Neuronal stem cell (in vitro differentiated cells): ENCODE data around the gene FRY.
A peak's percentile ranks its signal among the peaks of the same experiment; 100 is the strongest.

Source experiments
- DNase-seq: peaks from one replicate; pipeline ENCODE4 v3.0.0-alpha.2; 2013; ENCODE audit warnings: low spot score
- H2AFZ ChIP-seq: one replicate; pipeline ENCODE4 v1.6.1; 2013; ENCODE audit warnings: mild to moderate bottlenecking, low read length, inconsistent platforms
- H2AK5ac ChIP-seq: 2 replicates; pipeline ENCODE4 v1.6.1; 2013; ENCODE audit warnings: low read depth, mild to moderate bottlenecking, inconsistent platforms, low read length, moderate library complexity, mixed read lengths
- H2BK120ac ChIP-seq: 2 replicates; pipeline ENCODE4 v1.6.1; 2013; ENCODE audit warnings: low read depth, mild to moderate bottlenecking, inconsistent platforms, low read length, moderate library complexity, mixed read lengths
- H2BK12ac ChIP-seq: one replicate; pipeline ENCODE4 v1.6.1; 2013; ENCODE audit warnings: low read length, inconsistent platforms
- H2BK15ac ChIP-seq: 2 replicates; pipeline ENCODE4 v1.6.1; 2013; ENCODE audit warnings: mild to moderate bottlenecking, low read length, inconsistent platforms, mixed read lengths
- H2BK5ac ChIP-seq: one replicate; pipeline ENCODE4 v1.6.1; 2013; ENCODE audit warnings: inconsistent platforms, mild to moderate bottlenecking, low read length, moderate library complexity
- H3K14ac ChIP-seq: one replicate; pipeline ENCODE4 v1.6.1; 2013; ENCODE audit warnings: low read length, inconsistent platforms
- H3K18ac ChIP-seq: 2 replicates; pipeline ENCODE4 v1.6.1; 2013; ENCODE audit warnings: low read length, inconsistent platforms
- H3K23ac ChIP-seq: 2 replicates; pipeline ENCODE4 v1.6.1; 2013; ENCODE audit warnings: low read depth, mild to moderate bottlenecking, mixed read lengths, low read length, inconsistent platforms; ENCODE audit not compliant: poor library complexity
- H3K27ac ChIP-seq: replicated peaks from 3 replicates; pipeline ENCODE4 v1.5.1; 2013; ENCODE audit warnings: low read length, inconsistent platforms
- H3K27me3 ChIP-seq, 3 experiments: 2 replicates each; pipeline ENCODE4 v1.6.1; 2013; ENCODE audit warnings: low read length in 3 of 3, mild to moderate bottlenecking in 2 of 3, inconsistent platforms in 1 of 3, low read depth in 1 of 3, mixed read lengths in 1 of 3, moderate library complexity in 1 of 3; ENCODE audit not compliant: control insufficient read depth in 3 of 3, insufficient read depth in 3 of 3
- H3K36me3 ChIP-seq, 2 donors: replicated peaks in 1 of 2; 2 replicates each; pipeline ENCODE4 v1.6.1; 2013; ENCODE audit warnings: low read length in 2 of 2; ENCODE audit not compliant: control insufficient read depth in 2 of 2, insufficient read depth in 2 of 2
- H3K4ac ChIP-seq: 2 replicates; pipeline ENCODE4 v1.6.1; 2013; ENCODE audit warnings: inconsistent platforms, mild to moderate bottlenecking, low read length, moderate library complexity
- H3K4me1 ChIP-seq, 2 donors: 1 replicate in 1 of 2; 2 replicates in 1 of 2; pipeline ENCODE4 v1.6.1; 2013; ENCODE audit warnings: low read length in 2 of 2, low read depth in 1 of 2; ENCODE audit not compliant: control insufficient read depth in 2 of 2, insufficient read depth in 1 of 2
- H3K4me2 ChIP-seq: one replicate; pipeline ENCODE4 v1.6.1; 2013; ENCODE audit warnings: mild to moderate bottlenecking, low read length, inconsistent platforms; ENCODE audit not compliant: insufficient read depth, poor library complexity, severe bottlenecking
- H3K4me3 ChIP-seq, 2 donors: 2 replicates each; pipeline ENCODE4 v1.5.1; 2013; ENCODE audit warnings: low read length in 2 of 2, mild to moderate bottlenecking in 2 of 2, inconsistent platforms in 1 of 2, moderate library complexity in 1 of 2
- H3K79me1 ChIP-seq: one replicate; pipeline ENCODE4 v1.6.1; 2013; ENCODE audit warnings: low read depth, mild to moderate bottlenecking, inconsistent platforms, low read length, moderate library complexity
- H3K9ac ChIP-seq: one replicate; pipeline ENCODE4 v1.6.1; 2013; ENCODE audit warnings: mild to moderate bottlenecking, low read depth, low read length, inconsistent platforms; ENCODE audit not compliant: poor library complexity
- H3K9me3 ChIP-seq, 2 donors: replicated peaks in 1 of 2; 2 replicates each; pipeline versions ENCODE3 to v1.6.1; 2013; ENCODE audit warnings: low read length in 2 of 2, mild to moderate bottlenecking in 2 of 2, inconsistent platforms in 1 of 2, low read depth in 1 of 2, mixed read lengths in 1 of 2, moderate library complexity in 1 of 2; ENCODE audit not compliant: control insufficient read depth in 2 of 2, insufficient read depth in 1 of 2
- H4K8ac ChIP-seq: one replicate; pipeline ENCODE4 v1.6.1; 2013; ENCODE audit warnings: low read depth, mild to moderate bottlenecking, inconsistent platforms, low read length, moderate library complexity
- H4K91ac ChIP-seq: one replicate; pipeline ENCODE4 v1.6.1; 2013; ENCODE audit warnings: low read length, low read depth, mild to moderate bottlenecking, inconsistent platforms; ENCODE audit not compliant: poor library complexity
- WGBS, 2 donors: extraction: QIAGEN DNeasy Blood & Tissue Kit; methylation state at CpG; one replicate each; pipeline ENCODE4 v1.1.7; 2013; ENCODE audit warnings: missing lambda C conversion rate in 2 of 2, mixed read lengths in 1 of 2; ENCODE audit not compliant: insufficient read length in 2 of 2, insufficient replicate concordance in 1 of 2; ENCODE audit errors: extremely low coverage in 2 of 2; 5-methylcytosine and 5-hydroxymethylcytosine counted together

Gene FRY

DNA sequence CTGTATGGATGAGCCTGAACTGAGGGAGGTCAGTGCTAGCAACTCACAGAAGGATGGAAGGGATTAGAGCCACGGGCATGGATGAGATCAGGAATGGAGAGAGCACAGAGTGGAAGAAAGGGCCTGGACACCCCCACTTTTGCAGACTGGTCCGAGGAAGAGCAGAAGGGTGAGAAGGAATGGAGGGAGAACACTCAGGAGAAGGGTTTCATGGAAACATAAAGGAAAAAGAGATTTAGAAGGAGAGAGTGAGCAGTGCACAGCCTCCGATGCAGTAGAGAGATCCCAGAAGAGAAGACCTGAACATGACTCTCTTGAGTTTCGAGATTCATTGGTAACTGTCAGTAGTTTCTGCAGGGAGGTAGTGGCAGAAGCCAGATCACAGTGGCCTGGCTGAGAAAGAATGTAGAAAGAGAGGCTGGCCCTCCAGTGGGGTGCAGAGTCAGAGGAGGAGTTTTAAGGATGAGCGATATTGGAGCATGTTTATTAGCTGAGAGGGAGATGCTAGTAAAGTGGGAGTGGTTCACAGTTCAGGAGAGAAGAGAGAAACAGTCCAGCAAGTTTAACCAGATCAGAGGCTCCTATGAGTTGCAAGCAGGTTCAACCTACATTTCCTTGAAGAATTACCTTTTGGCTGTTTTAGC is 174.6 kb downstream of the FRY start:
- Histone ChIP-seq H3K18ac (no peak overlapping the region), H2BK5ac (peak overlapping the region; percentile 71), H3K4me2 (no peak overlapping the region), H3K79me1 (no peaks in the 10 kb centered on the region), H3K36me3 (peaks cover 0 to 11% of the 10 kb centered on the region in 2 donors), H3K4me1 (peaks cover 0 to 8% of the 10 kb centered on the region in 2 donors), H4K8ac (no peak overlapping the region), H2BK15ac (no peak overlapping the region), H2AK5ac (no peak overlapping the region), H3K27ac (peak overlapping the region; percentile 11), H2BK12ac (no peak overlapping the region), H3K9me3 (no peaks in the 10 kb centered on the region), H3K14ac (no peak overlapping the region), H3K4ac (no peak overlapping the region), H2BK120ac (no peak overlapping the region), H3K23ac (no peak overlapping the region), H2AFZ (peak overlapping the region; percentile 67), H3K4me3 (no peak overlapping the region), H3K9ac (no peak overlapping the region), H3K27me3 (no peaks in the 10 kb centered on the region), H4K91ac (no peak overlapping the region)
- no peak for DNase-seq
- WGBS, 2 donors, result no CpG with 5 or more reads among the region's 5 CpGs

DNA sequence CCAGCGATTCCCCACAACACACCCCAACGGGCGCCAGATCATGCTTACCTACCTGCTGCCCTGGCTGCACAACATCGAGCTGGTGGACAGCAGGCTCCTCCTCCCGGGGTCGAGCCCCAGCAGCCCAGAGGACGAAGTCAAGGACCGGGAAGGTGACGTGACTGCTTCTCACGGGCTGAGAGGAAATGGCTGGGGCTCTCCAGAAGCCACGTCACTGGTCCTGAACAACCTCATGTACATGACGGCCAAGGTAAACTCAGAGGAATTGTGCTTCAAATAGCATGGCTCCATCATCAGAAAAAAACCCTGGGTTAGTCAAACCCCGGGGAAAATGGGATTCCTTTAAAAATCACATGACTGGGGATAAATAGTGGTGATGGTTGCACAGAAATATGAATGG is 177.3 kb downstream of the FRY start:
- Histone ChIP-seq H3K23ac (no peak overlapping the region), H2BK12ac (no peak overlapping the region), H2BK120ac (no peak overlapping the region), H3K4me1 (peaks cover 0 to 8% of the 10 kb centered on the region in 2 donors), H4K91ac (no peak overlapping the region), H2AK5ac (no peak overlapping the region), H2BK5ac (no peak overlapping the region), H3K27me3 (no peaks in the 10 kb centered on the region), H3K4me2 (no peak overlapping the region), H3K36me3 (peaks cover 0 to 13% of the 10 kb centered on the region in 2 donors), H3K27ac (no peak overlapping the region), H2BK15ac (no peak overlapping the region), H3K18ac (no peak overlapping the region), H3K79me1 (no peaks in the 10 kb centered on the region), H2AFZ (no peak overlapping the region), H3K9me3 (no peaks in the 10 kb centered on the region), H3K9ac (no peak overlapping the region), H3K14ac (no peak overlapping the region), H3K4ac (no peak overlapping the region), H3K4me3 (no peak overlapping the region), H4K8ac (no peak overlapping the region)
- DNase-seq, result no peak
- WGBS, 2 donors, result no CpG with 5 or more reads among the region's 13 CpGs

DNA sequence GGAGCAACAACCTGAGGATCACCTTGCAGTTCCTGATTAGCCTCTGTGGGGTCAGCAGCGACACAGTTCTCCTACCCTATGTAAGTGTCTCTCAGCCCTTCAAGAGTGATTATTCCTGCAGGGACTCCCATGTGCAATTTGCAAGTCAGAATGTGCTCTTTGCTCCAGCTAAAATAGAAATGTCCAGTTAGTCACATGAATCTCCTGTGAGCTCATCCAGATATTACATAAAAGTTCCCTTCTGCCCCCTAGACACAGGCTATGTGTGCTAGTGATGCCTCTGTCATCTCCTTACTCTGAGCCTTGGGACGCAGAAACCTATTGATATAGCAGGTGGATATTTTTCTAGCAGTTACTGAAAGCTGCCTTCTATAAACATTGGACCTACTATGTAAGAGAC is 178.1 kb downstream of the FRY start:
- Histone ChIP-seq H3K14ac (no peak overlapping the region), H2BK15ac (no peak overlapping the region), H3K4me3 (no peak overlapping the region), H4K91ac (no peak overlapping the region), H3K4me2 (no peak overlapping the region), H4K8ac (no peak overlapping the region), H2BK12ac (no peak overlapping the region), H3K27ac (no peak overlapping the region), H3K36me3 (peaks cover 0 to 15% of the 10 kb centered on the region in 2 donors), H3K9me3 (no peaks in the 10 kb centered on the region), H3K23ac (no peak overlapping the region), H3K4ac (no peak overlapping the region), H2AK5ac (no peak overlapping the region), H2BK5ac (no peak overlapping the region), H3K79me1 (no peaks in the 10 kb centered on the region), H2BK120ac (no peak overlapping the region), H3K9ac (no peak overlapping the region), H3K4me1 (peaks cover 0 to 8% of the 10 kb centered on the region in 2 donors), H3K18ac (no peak overlapping the region), H3K27me3 (no peaks in the 10 kb centered on the region), H2AFZ (no peak overlapping the region)
- no peak for DNase-seq
- WGBS, 2 donors, result no CpG with 5 or more reads among the region's 2 CpGs

DNA sequence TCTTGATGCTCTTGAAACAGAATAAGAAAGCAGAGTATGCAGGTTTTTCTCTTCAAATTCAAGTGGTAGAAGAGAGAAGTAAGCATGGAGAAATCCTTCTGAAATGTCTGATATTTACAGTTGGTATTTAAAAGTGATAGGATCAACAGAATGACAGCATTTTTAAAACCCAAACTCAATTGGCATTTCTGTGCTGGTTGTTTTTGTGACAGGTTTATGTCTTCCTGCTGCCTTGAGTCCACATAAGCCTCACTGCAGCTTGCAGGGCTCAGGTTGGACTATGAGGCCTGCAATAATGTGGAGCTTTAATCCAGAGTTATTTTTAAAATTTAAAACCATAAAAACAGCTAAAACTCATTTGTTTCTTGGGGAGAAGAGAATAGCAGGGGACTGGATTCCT is 178.5 kb downstream of the FRY start:
- no peak for DNase-seq
- Histone ChIP-seq H3K79me1 (no peaks in the 10 kb centered on the region), H2BK15ac (no peak overlapping the region), H2BK120ac (no peak overlapping the region), H3K14ac (no peak overlapping the region), H2AK5ac (no peak overlapping the region), H3K4me3 (no peak overlapping the region), H3K36me3 (peaks cover 0 to 16% of the 10 kb centered on the region in 2 donors), H3K18ac (no peak overlapping the region), H3K9me3 (no peaks in the 10 kb centered on the region), H2BK12ac (no peak overlapping the region), H2BK5ac (no peak overlapping the region), H3K27ac (no peak overlapping the region), H2AFZ (no peak overlapping the region), H3K4me1 (peaks cover 0 to 8% of the 10 kb centered on the region in 2 donors), H3K4ac (no peak overlapping the region), H3K4me2 (no peak overlapping the region), H4K91ac (no peak overlapping the region), H4K8ac (no peak overlapping the region), H3K9ac (no peak overlapping the region), H3K27me3 (no peaks in the 10 kb centered on the region), H3K23ac (no peak overlapping the region)
